CD4-positive, alpha-beta T cell treated with Interleukin-2 at 100 ng/mL for 4 hours (primary cell): Measurements from ENCODE around the gene SREK1.
A peak's percentile ranks its signal among the peaks of the same experiment; 100 is the strongest.

Experiments used
- DNase-seq: peaks from one replicate; pipeline ENCODE4 v3.0.0-alpha.2; 2020; ENCODE audit warnings: low spot score

SREK1 gene

DNA sequence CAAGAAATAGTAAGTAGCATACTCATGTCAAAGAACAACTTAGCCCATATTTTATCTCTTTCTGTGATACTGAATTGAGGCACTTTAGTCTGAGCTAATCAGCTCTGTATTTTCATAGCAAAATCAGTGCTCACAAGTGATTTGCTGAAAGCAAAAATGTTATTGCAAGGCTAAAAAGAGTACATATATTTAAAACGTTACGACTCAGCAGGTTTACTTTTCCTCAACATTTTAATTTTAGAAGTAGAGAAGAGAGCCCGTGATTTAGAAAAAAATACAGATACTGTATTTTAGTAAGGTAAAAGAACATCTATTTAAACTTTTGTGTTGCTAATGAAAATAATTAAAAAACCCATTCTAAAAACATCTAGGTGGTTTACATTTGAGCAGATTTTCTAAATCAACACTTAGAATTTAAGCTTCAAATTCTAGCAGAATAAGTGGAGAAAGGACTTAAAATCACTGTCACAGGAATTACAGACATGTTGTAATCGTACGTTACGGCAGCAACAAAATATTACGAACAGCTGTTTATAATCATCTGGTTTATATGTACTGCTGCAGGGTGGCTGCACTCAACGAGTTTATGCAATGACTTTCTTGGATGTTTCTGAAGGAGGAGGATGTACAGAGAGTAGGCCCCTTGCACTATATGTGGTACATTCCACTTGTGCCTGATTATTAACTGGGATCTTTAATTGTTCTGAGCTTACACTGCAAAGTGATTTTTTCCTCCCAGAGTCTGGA is 20.1 kb downstream of the SREK1 start:
- DNase-seq = no peak

DNA sequence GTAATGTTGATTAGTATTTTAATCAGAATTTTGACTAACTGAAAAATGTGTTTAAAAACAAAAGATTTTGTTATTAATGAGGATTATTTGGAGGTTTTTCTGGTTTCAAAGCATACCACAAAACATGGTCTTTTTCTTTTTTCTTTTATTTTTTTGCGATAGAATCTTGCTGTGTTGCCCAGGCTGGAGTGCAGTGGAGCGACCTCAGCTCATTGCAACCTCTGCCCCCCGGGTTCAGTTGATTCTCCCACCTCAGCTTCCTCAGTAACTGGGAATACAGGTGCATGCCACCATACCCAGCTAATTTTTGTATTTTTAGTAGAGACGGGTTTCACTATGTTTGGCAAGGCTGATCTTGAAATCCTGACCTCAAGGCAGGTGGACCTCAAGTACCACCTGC is 24.1 kb downstream of the SREK1 start:
- no peak for DNase-seq

DNA sequence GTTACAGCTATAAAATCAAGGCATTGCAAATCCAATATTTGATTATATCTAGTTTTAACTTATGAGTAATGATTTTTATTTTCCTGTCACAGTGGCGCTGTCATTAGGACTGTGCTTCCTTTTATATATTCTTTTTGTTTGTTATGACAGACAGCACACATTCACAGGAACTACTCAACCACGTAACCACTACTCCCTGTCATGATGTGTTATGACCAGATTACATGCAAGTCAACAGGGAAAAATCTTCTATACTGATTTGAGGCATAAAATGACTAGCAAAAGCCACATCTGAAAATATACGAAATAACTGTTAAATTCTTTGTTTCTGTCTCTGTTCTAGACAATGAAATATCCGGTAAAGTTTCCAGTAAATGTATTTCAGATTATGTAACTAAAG is 25.4 kb downstream of the SREK1 start:
- peak; percentile 32 for DNase-seq

DNA sequence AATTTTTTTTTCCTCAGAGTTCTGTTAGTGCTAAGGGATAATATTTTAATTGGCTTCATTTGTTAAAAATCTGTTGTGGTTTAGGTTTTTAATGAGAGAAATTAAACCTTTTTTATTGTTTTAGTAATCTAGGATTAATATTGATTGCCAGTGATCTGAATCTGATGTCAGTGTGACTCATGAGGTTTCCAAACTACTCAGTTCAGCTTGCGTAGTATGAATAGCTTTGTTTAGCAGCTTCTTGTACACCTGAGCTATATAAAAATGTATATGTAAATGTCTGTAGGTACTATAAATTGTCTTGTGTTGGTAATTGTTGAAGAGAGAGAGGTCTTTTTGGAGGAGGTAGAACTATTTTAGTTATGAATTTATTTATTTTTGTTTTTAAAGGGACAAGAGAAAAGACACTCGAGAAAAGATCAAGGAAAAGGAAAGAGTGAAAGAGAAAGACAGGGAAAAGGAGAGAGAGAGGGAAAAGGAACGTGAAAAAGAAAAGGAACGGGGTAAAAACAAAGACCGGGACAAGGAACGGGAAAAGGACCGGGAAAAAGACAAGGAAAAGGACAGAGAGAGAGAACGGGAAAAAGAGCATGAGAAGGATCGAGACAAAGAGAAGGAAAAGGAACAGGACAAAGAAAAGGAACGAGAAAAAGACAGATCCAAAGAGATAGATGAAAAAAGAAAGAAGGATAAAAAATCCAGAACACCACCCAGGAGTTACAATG is 26.3 kb downstream of the SREK1 start:
- DNase-seq = no peak

DNA sequence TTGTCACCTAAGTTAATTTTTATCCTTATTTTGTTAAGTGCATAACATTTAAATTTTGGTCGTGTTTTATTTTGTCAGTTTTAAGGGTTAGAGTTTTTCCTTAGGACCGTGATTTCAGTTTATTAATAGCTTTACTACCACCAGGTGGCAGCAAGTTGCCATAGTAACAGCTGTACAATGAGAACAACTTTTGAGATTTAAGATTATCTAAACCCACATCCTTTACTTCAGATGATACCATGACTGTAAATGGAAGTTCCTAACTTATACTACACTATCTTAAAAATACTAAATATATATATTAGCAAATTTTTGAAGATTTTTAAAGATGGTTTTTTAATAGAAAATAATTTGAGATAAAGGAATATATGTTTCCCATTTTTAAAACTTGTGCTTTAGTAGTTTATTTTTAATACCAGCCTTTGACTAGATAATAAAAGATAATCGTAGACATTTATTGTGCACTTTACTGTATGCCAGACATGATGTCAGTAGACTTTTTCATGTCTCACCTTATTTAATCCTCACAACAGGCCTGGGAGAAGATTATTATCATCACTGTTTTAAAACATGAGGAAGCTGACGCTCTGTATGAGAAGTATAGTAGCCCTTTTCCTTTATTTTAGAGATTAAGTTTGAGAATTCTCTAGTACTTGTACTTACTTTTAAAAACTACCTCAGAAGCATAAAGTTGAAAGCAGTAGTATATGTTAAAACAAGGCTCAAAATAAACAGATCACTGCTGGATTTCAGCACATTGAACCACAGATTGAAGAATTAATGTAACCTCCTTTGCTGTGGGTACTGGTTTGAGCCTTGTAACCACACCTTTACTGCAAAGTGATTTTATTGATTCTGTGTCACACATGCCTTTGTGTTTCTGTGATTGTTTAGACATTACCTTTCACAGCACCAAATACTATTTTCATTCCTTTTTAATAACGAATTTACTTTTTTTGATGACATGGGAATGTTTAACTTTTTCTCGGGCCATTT is 27.5 kb downstream of the SREK1 start:
- peak; percentile 80 for DNase-seq

DNA sequence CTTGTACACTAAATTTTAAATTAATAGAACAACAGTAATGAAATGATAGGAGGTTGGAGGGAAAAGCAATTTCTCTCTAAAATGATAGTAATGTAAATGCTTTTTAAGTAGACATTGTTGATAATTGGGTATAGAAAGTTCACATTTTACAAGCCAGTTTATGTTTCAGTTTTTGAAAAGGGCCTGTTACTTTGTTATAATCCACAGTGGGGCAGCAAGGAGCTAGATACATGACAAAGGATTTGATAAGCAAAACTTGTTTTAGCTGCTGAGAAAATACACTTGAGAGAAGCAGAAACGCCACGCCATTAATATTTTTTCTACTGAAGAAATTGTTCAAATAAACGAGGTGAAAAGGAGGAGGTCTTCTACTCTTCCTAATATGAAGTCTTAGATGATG is 30.2 kb downstream of the SREK1 start:
- no peak for DNase-seq

DNA sequence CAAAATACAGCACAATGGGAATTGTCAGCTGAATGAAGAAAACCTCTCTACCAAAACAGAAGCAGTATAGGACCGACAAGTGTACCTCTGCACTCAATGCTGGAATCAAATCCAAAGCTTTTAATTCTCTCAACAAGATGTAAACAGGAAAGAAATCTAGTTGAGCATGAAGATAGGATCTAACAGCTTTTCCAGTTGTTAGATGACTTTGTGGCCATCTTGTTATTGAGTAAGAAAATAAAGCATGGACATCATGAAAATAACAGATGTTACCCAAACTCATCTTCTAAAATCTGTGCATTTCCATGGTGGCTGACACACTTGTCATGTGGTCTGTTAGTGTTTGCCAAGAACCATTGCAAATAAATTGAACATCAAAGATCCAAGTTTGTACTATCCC is 34.7 kb downstream of the SREK1 start:
- DNase-seq = no peak

DNA sequence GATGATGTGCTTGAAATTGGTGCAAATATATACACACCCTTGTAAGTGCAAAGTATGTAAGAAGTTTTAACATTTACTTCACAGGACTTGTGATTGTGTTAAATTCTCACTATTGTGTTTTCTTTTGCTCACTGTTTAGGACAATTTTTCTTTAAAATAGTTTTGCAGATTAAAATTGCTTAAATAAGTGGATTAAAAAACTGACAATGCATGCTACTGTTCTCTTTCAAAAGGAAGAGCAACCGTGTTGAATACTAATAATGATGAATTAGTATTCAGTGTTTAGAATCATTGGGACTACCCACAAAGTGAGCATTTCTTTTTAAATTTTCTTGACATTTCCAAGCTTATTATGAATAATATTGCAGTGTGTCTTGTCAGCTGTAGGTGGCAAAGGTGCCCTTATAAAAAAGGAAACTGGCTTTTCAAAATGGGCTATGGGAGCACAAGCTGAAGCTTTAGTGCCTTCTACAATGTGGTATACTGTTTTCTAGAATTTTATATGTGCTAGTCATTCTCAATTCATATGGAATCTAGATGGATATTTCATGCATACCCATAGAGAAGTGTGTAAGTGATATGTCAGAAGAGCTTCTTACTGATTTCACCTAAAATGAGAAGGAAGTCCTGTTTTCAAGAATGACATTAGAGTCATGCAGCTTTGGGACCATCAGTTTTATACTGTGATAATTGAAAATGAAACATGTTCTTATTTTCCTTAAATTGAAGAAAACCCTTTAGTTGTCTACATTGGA is 35.4 kb downstream of the SREK1 start:
- no peak for DNase-seq

DNA sequence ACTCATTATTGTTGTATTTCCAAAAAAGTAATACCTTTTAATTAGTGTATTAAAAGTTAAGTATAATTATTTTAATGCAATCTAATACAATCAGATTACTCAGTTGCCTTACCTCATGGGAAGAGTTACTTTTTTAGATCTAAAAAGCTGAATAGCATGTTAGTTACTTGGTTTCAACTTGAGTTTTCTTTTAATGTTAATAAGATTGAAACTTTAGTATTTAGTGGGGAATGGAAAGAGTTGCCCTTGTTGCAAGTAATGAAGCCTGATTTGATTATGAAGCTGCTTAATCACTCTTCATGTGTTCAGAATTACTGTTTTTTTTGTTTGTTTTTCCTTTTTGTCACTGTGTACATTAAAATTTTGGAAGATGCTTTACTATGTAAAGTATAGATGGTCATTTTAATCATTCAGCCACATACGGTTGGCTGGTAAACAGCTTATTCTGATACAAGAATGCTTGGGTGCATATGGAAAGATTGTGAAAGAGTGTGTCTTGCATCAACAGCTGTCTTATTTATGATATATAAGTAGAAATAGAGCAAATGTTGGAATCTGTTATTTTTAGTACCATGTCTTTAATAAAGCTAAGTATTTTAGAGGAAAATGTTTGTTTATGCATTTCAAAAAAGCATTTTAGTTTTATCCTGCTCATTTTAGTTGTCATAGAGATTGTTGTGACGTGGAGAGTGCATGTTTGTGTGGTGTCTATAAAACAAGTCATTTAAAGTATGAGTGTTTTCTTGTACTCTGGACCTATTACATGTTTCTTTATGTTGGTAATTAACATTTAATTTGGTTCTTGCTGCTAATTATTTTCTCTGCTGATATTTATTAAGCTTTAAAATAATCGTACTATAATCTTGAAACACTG is 36.4 kb downstream of the SREK1 start:
- no peak for DNase-seq

DNA sequence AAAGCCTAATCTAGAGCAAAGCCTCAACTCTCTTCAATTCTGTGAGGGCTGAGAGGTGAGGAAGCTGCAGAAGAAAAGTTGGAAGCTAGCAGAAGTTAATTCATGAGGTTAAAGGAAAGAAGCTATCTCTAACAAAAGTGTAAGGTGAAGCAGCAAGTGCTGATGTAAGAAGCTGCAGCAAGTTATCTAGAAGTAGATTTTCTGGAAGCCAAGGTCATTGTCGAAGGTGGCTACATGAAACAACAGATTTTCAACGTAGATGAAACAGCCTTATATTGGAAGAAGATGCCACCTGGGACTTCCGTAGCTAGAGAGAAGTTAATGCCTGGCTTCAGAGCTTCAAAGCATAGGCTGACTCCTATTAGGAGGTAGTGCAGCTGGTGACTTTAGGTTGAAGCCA is 42.0 kb downstream of the SREK1 start:
- DNase-seq = no peak

DNA sequence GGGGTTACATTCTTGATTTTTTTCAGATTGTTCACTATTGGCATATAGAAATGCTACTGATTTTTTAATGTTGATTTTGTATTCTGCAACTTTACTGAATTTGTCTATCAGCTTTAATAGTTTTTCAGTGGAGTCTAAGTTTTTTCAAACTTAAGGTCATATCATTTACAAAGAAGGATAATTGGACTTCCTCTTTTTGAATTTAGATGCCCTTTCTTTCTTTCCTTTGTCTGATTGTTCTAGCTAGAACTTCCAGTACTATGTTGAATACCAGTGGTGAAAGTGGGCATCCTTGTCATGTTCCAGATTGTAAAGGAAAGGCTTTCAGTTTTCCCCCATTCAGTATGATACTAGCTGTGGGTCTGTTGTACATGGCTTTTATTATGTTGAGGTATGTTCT is 49.3 kb downstream of the SREK1 start:
- no peak for DNase-seq

DNA sequence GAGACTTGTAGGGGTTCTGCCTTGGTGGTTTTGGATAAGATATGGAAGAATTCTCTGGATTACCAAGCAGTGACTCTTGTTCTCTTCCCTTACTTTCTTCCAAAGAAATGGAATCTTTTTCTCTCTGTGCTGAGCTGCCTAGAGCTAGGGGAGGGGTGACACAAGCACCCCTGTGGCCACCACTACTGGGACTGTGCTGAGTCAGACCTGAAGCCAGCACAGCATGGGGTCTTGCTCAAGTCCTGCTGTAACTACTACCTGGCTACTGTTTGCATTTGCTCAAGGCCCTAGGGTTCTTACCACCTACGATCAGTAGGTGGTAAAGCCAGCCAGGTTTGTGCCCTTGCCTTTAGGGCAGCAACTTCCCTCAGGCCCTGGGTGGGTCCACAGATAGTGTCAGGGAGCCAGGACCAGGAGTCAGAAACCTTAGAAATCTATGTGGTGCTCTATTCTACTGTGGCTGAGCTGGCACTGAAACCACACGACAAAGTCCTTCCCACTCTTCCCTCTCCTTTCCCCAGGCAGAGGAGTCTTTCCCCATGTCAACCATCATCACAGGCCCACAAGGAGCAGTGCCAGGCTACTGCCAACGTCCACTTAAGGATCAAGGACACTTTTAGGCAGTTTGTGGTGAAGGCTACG is 53.8 kb downstream of the SREK1 start:
- DNase-seq = no peak

DNA sequence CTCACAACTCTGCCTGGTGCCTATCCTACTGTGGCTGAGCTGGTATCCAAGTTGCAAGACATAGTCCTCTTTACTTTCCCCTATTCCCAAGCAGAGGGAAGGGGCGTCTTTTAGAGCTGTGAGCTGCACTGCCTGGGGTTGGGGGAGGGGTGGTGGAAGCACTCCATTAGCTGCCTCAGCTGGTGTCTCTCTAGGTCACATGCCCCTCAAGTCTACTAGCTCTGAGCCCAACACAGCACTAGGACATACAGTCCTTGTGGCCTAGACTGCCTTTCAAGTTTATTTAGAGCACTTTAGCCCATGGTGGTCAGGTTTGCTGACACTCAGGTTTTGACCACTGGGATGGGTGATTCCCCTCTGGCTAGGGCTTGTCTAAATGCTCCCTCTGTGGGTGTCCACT is 54.7 kb downstream of the SREK1 start:
- no peak for DNase-seq

DNA sequence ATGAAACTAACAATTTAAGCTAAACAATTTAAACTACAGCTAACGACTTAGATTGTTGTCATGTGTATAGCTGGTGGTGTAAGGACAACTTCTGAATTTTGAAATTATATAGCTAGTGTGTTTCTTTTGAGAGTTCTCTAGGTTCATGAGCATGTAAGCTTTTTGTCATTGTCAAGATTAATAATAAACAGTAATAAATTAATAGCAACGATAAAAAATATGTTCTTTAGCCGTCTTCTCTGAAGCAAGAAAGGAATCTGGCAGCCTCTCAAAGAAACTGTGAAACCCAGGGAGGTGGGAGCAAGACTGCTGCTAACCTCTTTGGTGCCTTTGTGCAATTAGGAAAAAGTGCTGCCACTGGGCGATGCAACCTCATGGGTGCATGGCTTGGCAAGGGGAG is 59.4 kb downstream of the SREK1 start:
- no peak for DNase-seq

DNA sequence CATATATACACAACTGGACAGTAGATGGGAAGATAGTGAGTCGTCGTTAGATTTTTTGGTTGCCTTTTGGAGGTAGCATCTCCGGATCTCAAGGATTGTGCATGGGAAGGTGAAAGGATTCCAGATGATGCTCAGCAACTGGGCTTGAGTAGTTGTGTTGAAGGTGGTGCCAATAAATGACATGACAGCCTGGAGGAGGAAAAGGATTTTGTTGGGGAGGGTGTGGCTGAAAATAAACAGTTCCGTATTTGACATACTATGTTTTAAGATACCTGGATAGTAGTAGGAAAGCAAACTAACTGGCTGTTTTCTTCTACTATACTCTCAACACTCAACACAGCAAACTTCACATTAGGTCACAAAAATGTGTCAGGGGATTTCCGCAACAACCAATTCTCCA is 62.4 kb downstream of the SREK1 start:
- DNase-seq = no peak

DNA sequence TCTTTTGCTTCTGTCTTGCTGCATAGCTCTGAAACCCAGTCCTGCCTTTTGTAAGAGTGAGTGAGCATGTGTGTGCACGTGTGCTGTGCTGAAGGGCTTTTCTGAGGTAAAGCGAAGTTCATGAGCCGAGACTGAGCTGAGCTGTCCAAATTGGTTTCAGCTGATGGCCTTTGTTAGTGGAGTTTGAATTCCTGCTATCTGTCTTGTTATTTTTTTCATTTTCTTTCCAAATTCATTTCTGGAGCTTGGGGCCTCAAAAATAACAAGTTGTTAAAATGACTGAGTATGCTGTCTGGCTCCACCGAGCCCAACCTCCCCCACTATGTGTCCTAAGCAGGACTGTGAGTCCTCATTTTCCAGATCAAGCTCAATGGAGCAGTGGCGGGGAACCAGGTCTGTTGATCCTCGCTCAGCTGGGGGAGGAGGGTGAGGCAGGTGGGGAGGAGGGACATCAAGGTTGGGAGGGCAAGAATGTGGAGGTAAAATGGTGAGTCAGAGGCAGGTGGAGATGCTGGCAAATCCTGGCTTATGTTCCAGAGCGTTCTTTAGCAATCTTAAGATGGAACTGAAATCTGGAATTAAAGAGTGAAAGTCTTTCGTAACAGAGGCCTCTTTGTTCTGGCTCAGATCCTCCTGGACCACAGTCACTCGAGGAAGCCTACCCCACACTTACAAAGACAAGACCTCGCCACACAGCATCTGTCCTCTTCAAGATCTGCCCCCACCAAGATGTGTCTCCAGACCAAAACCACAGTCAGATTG is 63.9 kb downstream of the SREK1 start:
- DNase-seq = no peak

DNA sequence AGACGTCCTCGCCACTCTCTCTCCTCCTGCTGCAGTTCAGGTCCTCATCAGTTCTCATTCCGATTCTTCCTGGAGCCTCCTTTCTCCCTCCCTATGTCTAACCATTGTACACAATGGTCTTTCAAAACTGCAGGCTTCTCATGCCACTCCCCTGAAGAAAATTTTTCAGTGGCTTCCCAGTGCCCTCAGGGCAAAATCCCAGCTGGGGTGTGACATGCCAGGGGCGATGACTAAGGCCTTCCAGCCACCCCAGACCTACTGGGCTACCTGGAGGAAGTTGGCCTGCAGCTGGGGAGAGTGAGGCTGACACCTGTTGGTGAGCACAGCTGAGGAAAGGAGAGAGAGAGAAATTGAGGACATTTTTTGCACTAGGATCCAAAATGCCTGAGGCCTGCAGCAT is 65.2 kb downstream of the SREK1 start:
- DNase-seq = no peak

DNA sequence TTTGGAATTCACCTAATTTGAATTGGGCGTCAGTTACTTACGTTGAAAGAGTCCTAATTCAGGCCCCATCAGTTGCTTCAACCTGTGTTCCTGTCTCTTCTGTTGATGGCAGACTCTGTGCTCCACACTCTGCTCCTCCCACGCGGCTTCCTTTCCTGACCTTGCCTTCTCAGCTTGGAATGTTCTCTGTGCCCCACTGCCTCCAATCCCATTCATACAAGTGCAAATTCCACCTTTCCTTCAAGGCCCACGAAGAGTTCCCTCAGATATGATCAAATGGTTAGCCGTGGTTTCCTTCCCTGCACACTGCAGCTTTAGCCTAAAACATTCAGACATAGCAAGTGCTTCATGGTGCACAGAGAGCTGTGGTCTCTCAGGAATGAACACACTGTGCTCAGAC is 65.7 kb downstream of the SREK1 start:
- DNase-seq = no peak

DNA sequence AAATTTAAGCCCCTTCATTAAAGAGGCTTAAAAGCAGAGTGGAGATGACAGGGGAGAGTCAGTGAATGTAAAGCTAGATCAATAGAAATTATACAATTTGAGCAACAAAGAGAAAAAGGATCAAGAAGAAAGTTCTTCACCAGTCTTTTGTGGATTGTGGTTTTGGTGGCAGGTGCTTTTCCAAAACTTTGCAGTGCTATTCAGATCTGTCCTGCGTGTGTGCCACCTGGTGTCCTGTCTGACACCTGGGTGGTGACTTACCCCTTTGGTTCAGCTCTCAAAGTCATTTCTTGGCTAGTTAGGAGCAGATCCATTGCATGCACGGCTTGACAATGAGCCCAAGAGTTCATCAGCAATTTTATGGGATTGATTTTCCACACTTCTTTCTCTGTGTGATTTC is 69.4 kb downstream of the SREK1 start:
- DNase-seq = no peak

DNA sequence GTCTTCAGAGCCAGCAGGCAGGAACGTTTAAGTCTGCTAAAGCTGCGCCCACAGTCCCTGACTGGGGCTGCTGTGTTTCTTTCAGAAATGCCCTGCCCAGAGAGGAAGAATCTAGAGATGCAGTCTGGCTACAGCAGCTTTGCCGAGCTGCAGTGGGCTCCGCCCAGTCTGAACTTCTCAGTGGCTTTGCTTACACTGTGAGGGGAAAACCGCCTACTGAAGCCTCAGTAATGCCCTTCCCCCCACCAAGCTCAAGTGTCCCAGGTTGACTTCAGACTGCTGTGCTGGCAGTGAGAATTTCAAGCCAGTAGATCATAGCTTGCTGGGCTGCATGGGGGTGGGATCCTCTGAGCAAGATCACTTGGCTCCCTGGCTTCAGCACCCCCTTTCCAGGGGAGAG is 78.4 kb downstream of the SREK1 start:
- DNase-seq = no peak
